VCaP (cell line): ENCODE data around the gene PIK3CD.

Experiments used
- H3K27ac ChIP-seq: fragments of 450-650 bp; 2 replicates; pipeline ENCODE4 v1.5.1; 2017
- TF ChIP-seq, protein P1 (sequence below): fragments of 450-650 bp; conservative IDR thresholded peaks from 2 replicates; pipeline ENCODE4 v1.5.1; 2017; ENCODE audit warnings: mild to moderate bottlenecking, moderate library complexity

PIK3CD gene

GRCh38 chr1:9612162-9612845 lies 39.2 kb upstream of the PIK3CD start:
- H3K27ac ChIP-seq = no peak overlapping the region
- TF ChIP-seq, protein P1, sequence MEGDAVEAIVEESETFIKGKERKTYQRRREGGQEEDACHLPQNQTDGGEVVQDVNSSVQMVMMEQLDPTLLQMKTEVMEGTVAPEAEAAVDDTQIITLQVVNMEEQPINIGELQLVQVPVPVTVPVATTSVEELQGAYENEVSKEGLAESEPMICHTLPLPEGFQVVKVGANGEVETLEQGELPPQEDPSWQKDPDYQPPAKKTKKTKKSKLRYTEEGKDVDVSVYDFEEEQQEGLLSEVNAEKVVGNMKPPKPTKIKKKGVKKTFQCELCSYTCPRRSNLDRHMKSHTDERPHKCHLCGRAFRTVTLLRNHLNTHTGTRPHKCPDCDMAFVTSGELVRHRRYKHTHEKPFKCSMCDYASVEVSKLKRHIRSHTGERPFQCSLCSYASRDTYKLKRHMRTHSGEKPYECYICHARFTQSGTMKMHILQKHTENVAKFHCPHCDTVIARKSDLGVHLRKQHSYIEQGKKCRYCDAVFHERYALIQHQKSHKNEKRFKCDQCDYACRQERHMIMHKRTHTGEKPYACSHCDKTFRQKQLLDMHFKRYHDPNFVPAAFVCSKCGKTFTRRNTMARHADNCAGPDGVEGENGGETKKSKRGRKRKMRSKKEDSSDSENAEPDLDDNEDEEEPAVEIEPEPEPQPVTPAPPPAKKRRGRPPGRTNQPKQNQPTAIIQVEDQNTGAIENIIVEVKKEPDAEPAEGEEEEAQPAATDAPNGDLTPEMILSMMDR = no peak

DNA sequence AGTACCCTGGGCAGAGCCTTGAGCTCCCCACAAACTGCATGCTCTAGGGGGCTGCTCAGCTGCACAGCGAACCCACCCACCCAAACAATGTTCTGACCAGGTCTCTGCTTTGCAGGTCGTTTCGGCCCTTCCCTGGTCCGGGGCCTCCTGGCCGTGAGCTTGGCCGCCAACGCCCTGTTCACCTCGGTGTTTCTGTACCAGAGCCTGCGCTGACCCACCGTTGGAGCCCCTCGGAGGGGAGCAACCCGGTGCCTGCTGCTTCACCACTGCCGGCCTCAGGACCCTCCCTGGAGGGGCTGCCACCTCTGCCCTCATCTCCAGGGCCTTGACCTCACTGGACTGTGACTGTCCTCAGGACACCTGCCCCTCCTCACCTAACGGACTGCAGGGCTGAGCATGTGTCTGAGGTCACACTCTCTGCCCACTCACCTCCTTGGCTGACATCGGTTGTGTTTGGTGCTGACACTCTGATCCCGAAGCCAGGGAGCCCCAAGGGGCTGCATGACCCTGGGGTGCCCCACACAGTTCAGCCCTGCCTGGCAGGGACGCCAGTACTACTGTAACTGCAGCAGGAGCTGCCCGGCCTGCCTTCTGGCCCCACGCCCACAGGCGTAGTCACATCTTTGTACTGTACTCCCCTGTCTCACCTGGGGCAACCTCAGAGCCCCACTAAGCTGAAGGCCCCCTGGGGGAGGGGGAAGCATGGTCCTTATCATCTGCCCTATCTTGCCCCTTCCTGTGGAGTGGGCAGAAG lies 38.5 kb upstream of the PIK3CD start:
- H3K27ac ChIP-seq = no peak overlapping the region
- TF ChIP-seq, protein P1 = no peak

DNA sequence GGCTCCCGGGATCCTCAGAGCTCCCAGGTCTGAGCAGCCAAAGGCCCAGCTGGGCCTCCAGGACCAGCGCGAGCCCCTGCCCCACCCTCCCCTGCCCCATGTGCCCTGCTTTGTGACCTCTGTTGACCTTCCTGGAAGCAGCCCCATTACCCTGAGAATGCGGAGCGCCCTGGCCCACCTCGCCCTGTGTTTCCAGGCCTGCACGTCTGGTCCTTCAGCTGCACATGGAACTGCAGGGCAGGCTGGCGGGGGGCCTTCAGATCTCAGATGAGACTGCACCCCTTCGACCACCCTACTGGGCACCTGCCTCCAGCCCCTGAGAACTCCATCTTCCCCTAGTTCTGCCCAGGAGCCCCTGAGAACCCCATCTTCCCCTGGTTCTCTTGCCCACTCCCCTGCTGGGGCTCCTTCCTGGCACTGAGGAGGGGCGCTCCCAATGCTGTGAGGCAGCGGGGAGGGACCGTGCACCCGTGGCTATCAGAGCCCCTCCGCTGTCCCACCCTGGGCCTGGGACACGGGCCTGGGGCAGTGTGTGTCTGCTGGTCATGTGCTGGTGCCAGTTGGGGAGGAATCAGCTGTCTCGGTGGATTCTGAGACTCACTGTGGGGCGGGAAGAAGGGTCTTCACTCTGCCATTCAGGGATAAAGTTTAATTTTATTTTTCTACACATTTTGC lies 37.8 kb upstream of the PIK3CD start:
- no peak overlapping the region for H3K27ac ChIP-seq
- TF ChIP-seq, protein P1 = no peak

GRCh38 chr1:9615316-9616063 lies 36.0 kb upstream of the PIK3CD start:
- TF ChIP-seq, protein P1 = peak; percentile 63
- H3K27ac ChIP-seq = no peak overlapping the region

GRCh38 chr1:9618909-9619679 lies 32.4 kb upstream of the PIK3CD start:
- TF ChIP-seq, protein P1 = no peak
- no peak overlapping the region for H3K27ac ChIP-seq

DNA sequence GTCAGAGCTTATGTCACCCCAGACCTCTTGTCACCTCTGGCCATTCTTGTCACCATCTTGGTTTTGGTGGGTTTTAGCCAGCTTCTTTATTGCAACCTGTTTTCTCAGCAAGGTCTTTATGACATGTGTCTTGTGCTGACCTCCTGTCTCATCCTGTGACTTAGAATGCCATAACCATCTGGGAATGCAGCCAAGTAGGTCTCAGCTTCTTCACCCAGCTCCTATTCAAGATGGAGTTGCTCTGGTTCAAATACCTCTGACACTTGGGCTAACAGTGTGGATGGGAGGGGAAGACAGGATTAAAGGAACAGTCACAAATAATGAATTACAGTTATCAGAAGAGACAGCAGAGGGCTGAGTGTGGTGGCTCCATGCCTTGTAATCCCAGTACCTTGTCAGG lies 30.5 kb upstream of the PIK3CD start:
- no peak overlapping the region for H3K27ac ChIP-seq
- TF ChIP-seq, protein P1 = no peak
